Fibroblast of lung (primary cell): Measurements from ENCODE around the gene ZDHHC4. TPM values are rescaled to one million over a fixed set of nuclear protein-coding genes. Genes with fewer than 3 reads are reported as not detected.

Experiments
- DNase-seq, 2 donors: peaks; one replicate each; pipeline versions ENCODE4 v3.0.0 to v3.0.0-alpha.2; 2010; ENCODE audit warnings: low read depth in 2 of 2
- H2AFZ ChIP-seq: 2 replicates; pipeline ENCODE4 v1.5.1; 2012; ENCODE audit warnings: low read length, control low read depth, inconsistent platforms
- H3K27ac ChIP-seq: 2 replicates; pipeline ENCODE4 v1.5.1; 2011; ENCODE audit warnings: low read length, control low read depth; ENCODE audit not compliant: insufficient read depth
- H3K27me3 ChIP-seq: 2 replicates; pipeline ENCODE4 v1.5.1; 2011; ENCODE audit warnings: mild to moderate bottlenecking, low read length; ENCODE audit not compliant: control insufficient read depth, insufficient read depth
- H3K36me3 ChIP-seq: 2 replicates; pipeline ENCODE4 v1.5.1; 2011; ENCODE audit warnings: low read length; ENCODE audit not compliant: control insufficient read depth, insufficient read depth
- H3K4me1 ChIP-seq: 2 replicates; pipeline ENCODE4 v1.5.1; 2011; ENCODE audit warnings: low read length; ENCODE audit not compliant: control insufficient read depth, insufficient read depth; ENCODE audit errors: extremely low read depth
- H3K4me2 ChIP-seq: 2 replicates; pipeline ENCODE4 v1.5.1; 2011; ENCODE audit warnings: low read length, control low read depth; ENCODE audit not compliant: insufficient read depth; ENCODE audit errors: extremely low read depth
- H3K4me3 ChIP-seq, 4 experiments: fragments of 200-600 bp in 1 of 4; sonication (generic) in 1 of 4; replicated peaks in 1 of 4; 2 replicates each; pipeline ENCODE4 v1.5.1; 2011 to 2016; ENCODE audit warnings: low read length in 4 of 4, low read depth in 3 of 4, mild to moderate bottlenecking in 3 of 4, control low read depth in 2 of 4, inconsistent platforms in 1 of 4, mixed read lengths in 1 of 4; ENCODE audit not compliant: insufficient read depth in 1 of 4; ENCODE audit errors: control extremely low read depth in 1 of 4
- H3K79me2 ChIP-seq: 2 replicates; pipeline ENCODE4 v1.5.1; 2012; ENCODE audit warnings: mild to moderate bottlenecking, low read length, inconsistent platforms; ENCODE audit not compliant: control insufficient read depth, insufficient read depth
- H3K9ac ChIP-seq: 2 replicates; pipeline ENCODE4 v1.5.1; 2011; ENCODE audit warnings: mild to moderate bottlenecking, low read length, control low read depth; ENCODE audit not compliant: insufficient read depth
- H3K9me3 ChIP-seq: 2 replicates; pipeline ENCODE4 v1.5.1; 2012; ENCODE audit warnings: low read depth, low read length; ENCODE audit not compliant: control insufficient read depth, insufficient read depth
- H4K20me1 ChIP-seq: 2 replicates; pipeline ENCODE4 v1.5.1; 2011; ENCODE audit warnings: low read length; ENCODE audit not compliant: control insufficient read depth, insufficient read depth; ENCODE audit errors: extremely low read depth
- EZH2 ChIP-seq: IDR thresholded peaks from 2 replicates; pipeline ENCODE4 v1.5.1; 2012; ENCODE audit warnings: low read length, control low read depth, mild to moderate bottlenecking; ENCODE audit errors: missing control alignments
- polyA plus RNA-seq, 2 donors: library from polyadenylated mRNA; depleted of rRNA in 1 of 2; stranded (reverse) in 1 of 2; unstranded in 1 of 2; fragments of >200 nt; gene quantifications; 2 replicates each; pipeline ENCODE4 v1.2.1, GENCODE V29; 2011 to 2012; ENCODE audit warnings: missing spikeins in 1 of 2
- total RNA-seq: library from RNA; depleted of rRNA; stranded (reverse); fragments of >200 nt; gene quantifications from 2 replicates; pipeline ENCODE4 v1.2.1, GENCODE V29; 2014
- TF ChIP-seq, protein P1 (sequence below), 2 donors: IDR thresholded peaks in 1 of 2; conservative IDR thresholded peaks in 1 of 2; 1 replicate in 1 of 2; 2 replicates in 1 of 2; pipeline ENCODE4 v1.5.1; 2011 to 2012; ENCODE audit warnings: low read length in 2 of 2, control low read depth in 1 of 2, inconsistent platforms in 1 of 2, low read depth in 1 of 2, mild to moderate bottlenecking in 1 of 2

The ZDHHC4 gene
- total and polyA plus RNA-seq, 2 donors (not counting 1 experiment from before 2014, with no cell fraction given) = 65.2 to 89.5 TPM

DNA sequence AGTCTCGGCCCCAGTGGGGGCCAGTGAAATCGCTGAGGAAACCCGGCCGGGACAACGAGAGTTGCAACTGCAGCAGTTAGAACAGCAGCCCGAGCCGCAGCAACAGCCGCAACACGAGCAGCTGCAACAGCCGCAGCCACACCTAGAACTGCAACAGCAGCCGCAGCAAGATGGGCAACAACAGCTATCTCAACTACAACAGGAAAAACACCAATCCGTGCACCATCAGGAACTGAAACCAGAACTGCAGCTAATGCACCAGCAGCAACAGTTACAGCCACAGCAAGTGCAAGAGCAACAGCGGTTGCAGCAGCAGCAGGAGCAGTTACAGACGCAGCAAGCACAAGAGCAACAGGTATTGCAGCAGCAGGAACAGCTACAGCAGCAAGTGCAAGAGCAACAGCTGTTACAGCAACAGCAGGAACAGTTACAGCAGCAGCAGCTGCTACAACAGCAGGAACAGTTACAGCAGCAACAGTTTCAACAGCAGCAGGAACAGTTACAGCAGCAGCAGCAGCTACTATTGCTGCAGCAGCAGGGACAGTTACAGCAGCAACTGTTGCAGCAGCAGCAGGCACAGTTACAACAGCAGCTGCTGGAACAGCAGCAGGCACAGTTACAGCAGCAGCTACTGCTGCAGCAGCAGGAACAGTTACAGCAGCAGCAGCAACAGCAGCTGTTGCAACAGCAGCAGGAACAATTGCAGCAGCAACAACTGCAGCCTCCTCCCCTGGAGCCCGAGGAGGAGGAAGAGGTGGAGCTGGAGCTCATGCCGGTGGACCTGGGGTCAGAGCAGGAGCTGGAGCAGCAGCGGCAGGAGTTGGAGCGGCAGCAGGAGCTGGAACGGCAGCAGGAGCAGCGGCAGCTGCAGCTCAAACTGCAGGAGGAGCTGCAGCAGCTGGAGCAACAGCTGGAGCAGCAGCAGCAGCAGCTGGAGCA lies 44.2 kb downstream of the ZDHHC4 start:
- Histone ChIP-seq H4K20me1 (no peaks in the 10 kb centered on the region), H2AFZ (no peak overlapping the region), H3K9ac (no peak overlapping the region), H3K79me2 (no peaks in the 10 kb centered on the region), H3K4me3 (no peak overlapping the region), H3K4me1 (no peaks in the 10 kb centered on the region), H3K27me3 (peaks cover 3% of the 10 kb centered on the region), H3K36me3 (no peaks in the 10 kb centered on the region), H3K4me2 (no peak overlapping the region), H3K9me3 (no peaks in the 10 kb centered on the region), H3K27ac (no peak overlapping the region)
- TF ChIP-seq, protein P1, sequence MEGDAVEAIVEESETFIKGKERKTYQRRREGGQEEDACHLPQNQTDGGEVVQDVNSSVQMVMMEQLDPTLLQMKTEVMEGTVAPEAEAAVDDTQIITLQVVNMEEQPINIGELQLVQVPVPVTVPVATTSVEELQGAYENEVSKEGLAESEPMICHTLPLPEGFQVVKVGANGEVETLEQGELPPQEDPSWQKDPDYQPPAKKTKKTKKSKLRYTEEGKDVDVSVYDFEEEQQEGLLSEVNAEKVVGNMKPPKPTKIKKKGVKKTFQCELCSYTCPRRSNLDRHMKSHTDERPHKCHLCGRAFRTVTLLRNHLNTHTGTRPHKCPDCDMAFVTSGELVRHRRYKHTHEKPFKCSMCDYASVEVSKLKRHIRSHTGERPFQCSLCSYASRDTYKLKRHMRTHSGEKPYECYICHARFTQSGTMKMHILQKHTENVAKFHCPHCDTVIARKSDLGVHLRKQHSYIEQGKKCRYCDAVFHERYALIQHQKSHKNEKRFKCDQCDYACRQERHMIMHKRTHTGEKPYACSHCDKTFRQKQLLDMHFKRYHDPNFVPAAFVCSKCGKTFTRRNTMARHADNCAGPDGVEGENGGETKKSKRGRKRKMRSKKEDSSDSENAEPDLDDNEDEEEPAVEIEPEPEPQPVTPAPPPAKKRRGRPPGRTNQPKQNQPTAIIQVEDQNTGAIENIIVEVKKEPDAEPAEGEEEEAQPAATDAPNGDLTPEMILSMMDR (conservative IDR thresholded peaks at IDR 0.05 in 1 of 2, IDR thresholded peaks at IDR 0.05 in 1 of 2; ENCODE audit: low read depth in 1 of 2, low read length in 2 of 2) = no peak
- no peak for TF ChIP-seq EZH2
- no peak for DNase-seq

DNA sequence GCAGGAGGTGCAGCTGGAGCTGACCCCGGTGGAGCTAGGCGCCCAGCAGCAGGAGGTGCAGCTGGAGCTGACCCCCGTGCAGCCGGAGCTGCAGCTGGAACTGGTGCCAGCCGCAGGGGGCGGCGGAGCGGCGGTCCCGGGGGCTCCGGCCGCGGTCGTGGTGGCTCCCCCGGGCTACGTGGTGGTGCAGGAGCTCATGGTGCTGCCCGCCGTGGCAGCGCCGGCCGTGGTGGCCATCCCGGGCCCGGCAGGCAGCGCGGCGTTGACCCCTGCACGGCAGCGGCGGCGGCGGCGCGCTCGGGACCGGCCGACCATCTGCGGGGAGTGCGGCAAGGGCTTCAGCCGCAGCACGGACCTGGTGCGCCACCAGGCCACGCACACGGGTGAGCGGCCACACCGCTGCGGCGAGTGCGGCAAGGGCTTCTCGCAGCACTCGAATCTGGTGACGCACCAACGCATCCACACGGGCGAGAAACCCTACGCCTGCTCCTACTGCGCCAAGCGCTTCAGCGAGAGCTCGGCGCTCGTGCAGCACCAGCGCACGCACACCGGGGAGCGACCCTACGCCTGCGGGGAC lies 45.0 kb downstream of the ZDHHC4 start:
- no peak overlapping the region for H3K27ac ChIP-seq
- H3K36me3 ChIP-seq = no peaks in the 10 kb centered on the region
- H3K4me3 ChIP-seq = no peak overlapping the region
- H4K20me1 ChIP-seq = no peaks in the 10 kb centered on the region
- no peak for DNase-seq
- no peaks in the 10 kb centered on the region for H3K9me3 ChIP-seq
- no peaks in the 10 kb centered on the region for H3K4me1 ChIP-seq
- H3K9ac ChIP-seq = no peak overlapping the region
- no peak overlapping the region for H3K4me2 ChIP-seq
- no peaks in the 10 kb centered on the region for H3K27me3 ChIP-seq
- H3K79me2 ChIP-seq = no peaks in the 10 kb centered on the region
- TF ChIP-seq, protein P1 (conservative IDR thresholded peaks at IDR 0.05 in 1 of 2, IDR thresholded peaks at IDR 0.05 in 1 of 2; ENCODE audit: low read depth in 1 of 2, low read length in 2 of 2) = no peak
- H2AFZ ChIP-seq = no peak overlapping the region

DNA sequence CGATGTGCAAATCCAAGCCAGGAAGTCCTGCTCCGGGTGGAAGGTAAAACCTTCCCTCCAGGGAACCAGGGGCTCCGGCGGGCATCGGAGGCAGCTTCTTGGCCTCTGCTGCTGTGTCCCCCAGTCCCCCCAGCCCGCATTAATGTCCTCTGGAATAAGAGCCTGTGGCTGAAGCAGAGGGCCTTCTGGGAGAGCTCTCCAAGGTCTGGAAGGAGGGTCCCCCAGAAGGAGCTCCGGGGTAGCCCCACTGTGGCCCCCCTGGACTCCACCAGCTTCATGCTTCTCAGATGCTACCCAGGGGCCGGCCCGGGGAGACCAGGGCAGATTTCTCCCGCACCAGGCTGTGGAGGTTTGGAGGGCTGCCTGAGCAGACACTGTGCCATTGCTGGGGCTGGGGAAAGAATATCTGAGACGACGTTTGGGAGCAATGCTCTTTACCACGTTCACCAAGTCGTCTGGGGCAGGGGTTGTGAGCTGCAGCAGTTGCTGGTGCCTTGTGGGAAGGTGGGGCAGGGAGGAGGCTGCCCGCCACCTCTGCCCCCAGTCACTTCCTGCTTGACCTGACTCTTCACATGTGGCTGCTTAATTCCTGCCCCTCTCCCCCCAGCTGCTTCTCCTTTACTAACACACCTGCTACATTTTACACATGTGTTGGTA lies 46.5 kb downstream of the ZDHHC4 start:
- H3K4me1 ChIP-seq = no peaks in the 10 kb centered on the region
- H3K36me3 ChIP-seq = no peaks in the 10 kb centered on the region
- H2AFZ ChIP-seq = no peak overlapping the region
- TF ChIP-seq, protein P1 (conservative IDR thresholded peaks at IDR 0.05 in 1 of 2, IDR thresholded peaks at IDR 0.05 in 1 of 2; ENCODE audit: low read depth in 1 of 2, low read length in 2 of 2) = no peak
- no peak for TF ChIP-seq EZH2
- no peaks in the 10 kb centered on the region for H3K79me2 ChIP-seq
- H3K27ac ChIP-seq = no peak overlapping the region
- no peak overlapping the region for H3K9ac ChIP-seq
- no peak overlapping the region for H3K4me3 ChIP-seq
- H3K27me3 ChIP-seq = no peaks in the 10 kb centered on the region
- no peak overlapping the region for H3K4me2 ChIP-seq
- no peaks in the 10 kb centered on the region for H3K9me3 ChIP-seq
- DNase-seq = no peak
- no peaks in the 10 kb centered on the region for H4K20me1 ChIP-seq
